Uterus (tissue), 4 donors: ENCODE results near the gene RAP1GAP. TPM values are rescaled to one million over a fixed set of nuclear protein-coding genes. Genes with fewer than 3 reads are reported as not detected.

Experiments
- DNase-seq, 2 donors: peaks; one replicate each; pipeline ENCODE4 v3.0.0-alpha.2; 2019 to 2020
- H3K27ac ChIP-seq, 2 donors: fragments of 200-600 bp; sonication (generic); 1 replicate in 1 of 2; 2 replicates in 1 of 2; pipeline ENCODE4 v1.5.1; 2016 to 2018
- H3K27me3 ChIP-seq, 2 donors: fragments of 200-600 bp; sonication (generic); one replicate each; pipeline ENCODE4 v1.5.1; 2018 to 2019; ENCODE audit warnings: control low read depth in 1 of 2
- H3K36me3 ChIP-seq, 2 donors: fragments of 200-600 bp; sonication (generic); one replicate each; pipeline ENCODE4 v1.5.1; 2019; ENCODE audit warnings: control low read depth in 1 of 2
- H3K4me1 ChIP-seq, 2 donors: fragments of 200-600 bp; sonication (generic); one replicate each; pipeline ENCODE4 v1.5.1; 2018 to 2019; ENCODE audit warnings: control low read depth in 1 of 2
- H3K4me3 ChIP-seq, 2 donors: fragments of 200-600 bp; sonication (generic); 1 replicate in 1 of 2; 2 replicates in 1 of 2; pipeline ENCODE4 v1.5.1; 2018 to 2019; ENCODE audit warnings: mild to moderate bottlenecking in 1 of 2
- H3K9me3 ChIP-seq, 2 donors: fragments of 200-600 bp; sonication (generic); one replicate each; pipeline ENCODE4 v1.5.1; 2019; ENCODE audit warnings: control low read depth in 1 of 2
- POLR2A ChIP-seq, 2 donors: fragments of 450-650 bp; IDR thresholded peaks; one replicate each; pipeline ENCODE4 v1.6.1; 2016; ENCODE audit warnings: antibody characterized with exemption in 2 of 2, mild to moderate bottlenecking in 1 of 2, moderate library complexity in 1 of 2
- intact Hi-C: fragments of 100-400 bp; cut with DNase I; formaldehyde crosslinking; loops from one replicate; pipeline ENCODE4 v1.15.1; 2023; ENCODE audit warnings: low total_unique reads
- total RNA-seq, 4 donors: library from RNA; depleted of rRNA in 3 of 4; stranded (reverse); fragments of >200 nt in 3 of 4; gene quantifications; one replicate each; pipeline versions ENCODE4 v1.1.0 to v1.2.4, GENCODE V29; 2014 to 2023
- TF ChIP-seq, protein P1 (sequence below), 4 experiments: fragments of 200-600 bp in 2 of 4; fragments of 450-650 bp in 2 of 4; sonication (generic) in 2 of 4; IDR thresholded peaks; one replicate each; pipeline ENCODE4 v1.5.1; 2016 to 2019; ENCODE audit warnings: antibody characterized with exemption in 4 of 4, mild to moderate bottlenecking in 2 of 4, moderate library complexity in 1 of 4
- donor health status: DM: yes; HTN: yes; CAD: no.

RAP1GAP gene
- total RNA-seq, 4 donors from 2014 or later: 0.18 to 6.9 TPM; not detected in 2

GRCh38 chr1:21649315-21649714, 19.8 kb downstream of the RAP1GAP start:
- no peak overlapping the region for H3K4me3 ChIP-seq
- peaks cover 0 to 10% of the 10 kb centered on the region in 2 donors for H3K4me1 ChIP-seq
- H3K9me3 ChIP-seq: no peaks in the 10 kb centered on the region
- no peaks in the 10 kb centered on the region for H3K36me3 ChIP-seq
- no peak for DNase-seq
- TF ChIP-seq, protein P1, sequence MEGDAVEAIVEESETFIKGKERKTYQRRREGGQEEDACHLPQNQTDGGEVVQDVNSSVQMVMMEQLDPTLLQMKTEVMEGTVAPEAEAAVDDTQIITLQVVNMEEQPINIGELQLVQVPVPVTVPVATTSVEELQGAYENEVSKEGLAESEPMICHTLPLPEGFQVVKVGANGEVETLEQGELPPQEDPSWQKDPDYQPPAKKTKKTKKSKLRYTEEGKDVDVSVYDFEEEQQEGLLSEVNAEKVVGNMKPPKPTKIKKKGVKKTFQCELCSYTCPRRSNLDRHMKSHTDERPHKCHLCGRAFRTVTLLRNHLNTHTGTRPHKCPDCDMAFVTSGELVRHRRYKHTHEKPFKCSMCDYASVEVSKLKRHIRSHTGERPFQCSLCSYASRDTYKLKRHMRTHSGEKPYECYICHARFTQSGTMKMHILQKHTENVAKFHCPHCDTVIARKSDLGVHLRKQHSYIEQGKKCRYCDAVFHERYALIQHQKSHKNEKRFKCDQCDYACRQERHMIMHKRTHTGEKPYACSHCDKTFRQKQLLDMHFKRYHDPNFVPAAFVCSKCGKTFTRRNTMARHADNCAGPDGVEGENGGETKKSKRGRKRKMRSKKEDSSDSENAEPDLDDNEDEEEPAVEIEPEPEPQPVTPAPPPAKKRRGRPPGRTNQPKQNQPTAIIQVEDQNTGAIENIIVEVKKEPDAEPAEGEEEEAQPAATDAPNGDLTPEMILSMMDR (IDR thresholded peaks at IDR 0.05): no peak
- no peak for TF ChIP-seq POLR2A (IDR thresholded peaks at IDR 0.05)
- no peaks in the 10 kb centered on the region for H3K27me3 ChIP-seq
- intact Hi-C loops: no loop called here
- no peak overlapping the region for H3K27ac ChIP-seq

DNA sequence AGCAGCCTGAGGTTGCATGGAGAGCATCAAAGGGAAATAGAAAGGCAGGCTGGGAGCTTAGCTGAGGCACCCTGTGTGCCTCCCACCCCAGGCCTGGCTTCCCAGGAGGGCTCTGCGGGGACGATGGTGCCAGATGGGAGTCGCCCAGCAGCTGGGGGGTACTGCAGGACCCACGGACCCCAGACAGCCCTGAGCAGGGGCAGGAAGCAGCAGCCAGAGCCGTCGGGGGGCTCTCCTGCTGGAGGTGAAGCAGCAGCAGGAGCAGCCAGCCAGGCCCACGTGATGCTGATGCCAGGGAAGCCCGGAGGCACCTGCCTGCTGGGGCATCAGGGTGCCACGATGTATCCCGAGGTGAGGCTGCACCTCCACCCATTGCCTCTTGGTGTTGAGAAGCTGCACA, 20.4 kb downstream of the RAP1GAP start:
- intact Hi-C loops: no loop called here
- no peak overlapping the region for H3K27ac ChIP-seq
- no peaks in the 10 kb centered on the region for H3K9me3 ChIP-seq
- H3K27me3 ChIP-seq: no peaks in the 10 kb centered on the region
- DNase-seq: no peak
- TF ChIP-seq POLR2A (IDR thresholded peaks at IDR 0.05): no peak
- TF ChIP-seq, protein P1 (IDR thresholded peaks at IDR 0.05): no peak
- no peaks in the 10 kb centered on the region for H3K36me3 ChIP-seq
- no peak overlapping the region for H3K4me3 ChIP-seq
- peaks cover 0 to 10% of the 10 kb centered on the region in 2 donors for H3K4me1 ChIP-seq

DNA sequence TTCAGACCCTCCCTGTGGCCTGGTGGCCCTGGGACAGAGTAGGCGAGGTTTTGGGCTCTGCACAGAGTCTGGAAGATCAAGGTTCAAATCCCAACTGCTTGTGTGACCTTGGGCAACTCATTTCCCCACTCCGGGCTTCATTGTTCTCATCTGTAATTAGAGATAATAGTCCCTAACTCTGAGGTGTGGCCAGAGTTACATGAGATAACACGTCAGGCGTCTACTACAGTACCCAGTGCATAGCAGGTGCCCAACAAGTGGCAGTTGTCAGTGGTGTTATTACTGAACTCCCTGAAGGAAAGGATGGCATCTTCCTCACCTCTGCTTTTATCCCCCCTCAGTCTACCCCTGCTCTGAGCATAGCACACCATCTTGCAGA, 20.8 kb downstream of the RAP1GAP start:
- intact Hi-C loops: no loop called here
- no peak for TF ChIP-seq POLR2A (IDR thresholded peaks at IDR 0.05)
- TF ChIP-seq, protein P1 (IDR thresholded peaks at IDR 0.05): no peak

DNA sequence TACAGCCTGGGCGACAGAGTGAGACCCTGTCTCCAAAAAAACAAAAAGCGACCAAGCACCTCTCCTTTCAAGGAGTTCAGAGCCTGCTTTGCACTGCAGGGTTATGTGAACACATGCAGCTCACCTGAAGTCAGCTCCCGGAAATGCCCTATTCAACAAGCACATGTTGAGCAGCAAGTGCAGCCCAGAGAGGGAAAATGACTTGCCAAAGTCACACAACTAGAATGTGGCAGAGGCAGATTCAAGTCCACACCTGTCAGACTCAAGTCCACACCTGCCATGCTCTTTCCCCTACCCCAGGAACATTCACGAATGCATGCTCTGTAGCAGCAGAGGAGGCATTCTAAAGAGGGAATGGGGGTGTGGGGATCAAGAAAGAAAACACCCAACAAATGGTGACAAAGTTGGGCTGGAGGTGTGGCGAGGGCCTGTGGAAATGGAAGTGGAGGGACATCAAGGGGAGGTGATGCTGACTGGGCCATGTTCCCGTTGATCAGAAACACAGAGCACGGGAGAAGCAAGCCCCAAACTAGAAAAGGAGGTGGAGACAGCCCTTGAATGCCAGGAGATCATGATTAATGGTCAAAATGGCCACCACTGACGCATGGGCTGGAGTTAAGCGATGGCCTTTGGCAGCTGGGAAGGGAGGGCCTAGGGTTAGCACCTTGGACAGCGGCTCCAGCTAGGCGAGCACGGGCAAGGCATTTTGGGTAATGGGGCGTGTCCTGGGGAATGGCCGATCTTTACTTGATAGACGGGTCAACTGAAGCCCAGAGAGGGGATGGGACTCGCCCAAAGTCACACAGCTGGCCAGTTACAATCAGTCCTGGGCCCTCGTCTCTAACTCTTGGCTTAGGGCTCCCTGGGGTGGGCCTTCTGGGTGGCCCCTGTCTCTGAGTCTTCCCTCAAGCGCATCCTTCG, 21.5 kb downstream of the RAP1GAP start:
- Histone ChIP-seq H3K27me3 (no peaks in the 10 kb centered on the region), H3K4me1 (peaks cover 0 to 10% of the 10 kb centered on the region in 2 donors), H3K36me3 (no peaks in the 10 kb centered on the region), H3K4me3 (no peak overlapping the region), H3K27ac (no peak overlapping the region), H3K9me3 (no peaks in the 10 kb centered on the region)
- intact Hi-C loops: no loop called here
- no peak for TF ChIP-seq POLR2A (IDR thresholded peaks at IDR 0.05)
- TF ChIP-seq, protein P1 (IDR thresholded peaks at IDR 0.05): no peak
- no peak for DNase-seq

More for the DNA sequence above, 20.8 kb downstream of the RAP1GAP start:
- H3K4me3 ChIP-seq: no peak overlapping the region
- no peaks in the 10 kb centered on the region for H3K36me3 ChIP-seq
- no peaks in the 10 kb centered on the region for H3K9me3 ChIP-seq
- H3K4me1 ChIP-seq: peaks cover 0 to 10% of the 10 kb centered on the region in 2 donors
- DNase-seq: no peak
- no peaks in the 10 kb centered on the region for H3K27me3 ChIP-seq
- no peak overlapping the region for H3K27ac ChIP-seq

DNA sequence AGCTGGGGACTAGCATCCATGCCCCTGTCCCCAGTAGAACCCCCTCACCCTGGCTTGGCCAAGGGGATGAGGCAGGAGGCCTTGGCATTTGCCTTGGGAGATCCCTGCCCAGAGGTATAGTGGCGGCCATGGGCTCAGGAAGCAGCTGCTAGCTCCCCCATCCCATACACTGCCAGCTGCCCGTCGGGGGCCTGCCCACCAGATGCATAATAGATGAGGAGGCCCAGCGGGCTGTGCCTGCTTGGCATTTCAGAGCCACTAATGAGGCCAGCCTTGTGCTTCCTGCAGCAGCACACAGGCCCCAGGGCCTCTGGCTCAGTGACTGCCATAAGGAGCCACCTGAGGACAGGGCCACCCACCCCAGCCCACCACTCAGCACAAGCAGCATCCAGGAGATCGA, 23.6 kb downstream of the RAP1GAP start:
- H3K27me3 ChIP-seq: no peaks in the 10 kb centered on the region
- intact Hi-C loops: no loop called here
- no peaks in the 10 kb centered on the region for H3K9me3 ChIP-seq
- no peak for DNase-seq
- no peak overlapping the region for H3K4me3 ChIP-seq
- H3K4me1 ChIP-seq: no peaks in the 10 kb centered on the region
- H3K27ac ChIP-seq: no peak overlapping the region
- TF ChIP-seq, protein P1 (IDR thresholded peaks at IDR 0.05): no peak
- TF ChIP-seq POLR2A (IDR thresholded peaks at IDR 0.05): no peak
- no peaks in the 10 kb centered on the region for H3K36me3 ChIP-seq
